GM12878 (cell line): ENCODE measurements around the gene VPS52. TPM values are rescaled to one million over a fixed set of nuclear protein-coding genes. Genes with fewer than 3 reads are reported as not detected.

ENCODE experiments used
- ATAC-seq: fragments of 200-7000 bp; cut with Tn5 transposase; 3 replicates; pipeline ENCODE4 v1.9.1; 2020; ENCODE audit warnings: mild to moderate bottlenecking, moderate library complexity
- BruUV-seq: library from RNA; stranded (reverse); fragments of 400-500 nt; replicated peaks from 2 replicates; lab custom pipeline; 2021; lab: Mats Ljungman, UMichigan
- CTCF ChIA-PET: fragments of 300-600 bp; sonication (Branson Sonifier 250); formaldehyde crosslinking; extraction: SDS; loops from one replicate; lab custom pipeline; 2021; ENCODE audit warnings: inconsistent platforms; lab: Yijun Ruan, JAX
- POLR2A ChIA-PET: fragments of 350-600 bp; formaldehyde crosslinking; extraction: SDS; loops from one replicate; lab custom pipeline; 2021; ENCODE audit warnings: inconsistent platforms; lab: Charles Lee
- RAD21 ChIA-PET: fragments of 300-600 bp; sonication (Branson Sonifier 250); formaldehyde crosslinking; loops from one replicate; lab custom pipeline; 2023; ENCODE audit warnings: antibody characterized with exemption; ENCODE audit not compliant: unreplicated experiment; lab: Charles Lee
- SMC1A ChIA-PET: fragments of 300-600 bp; sonication (Branson Sonifier 250); formaldehyde crosslinking; loops from one replicate; lab custom pipeline; 2023; ENCODE audit not compliant: unreplicated experiment, uncharacterized antibody; lab: Charles Lee
- DNase-seq: peaks from one replicate; pipeline ENCODE4 v3.0.0-alpha.2; 2011; ENCODE audit warnings: low read depth, low spot score
- FAIRE-seq: peaks from 3 replicates; lab custom pipeline; 2011; peaks lifted over from hg19 to GRCh38; lab: Jason Lieb, UNC
- H2AFZ ChIP-seq: 2 replicates; pipeline ENCODE4 v1.6.0; 2011; ENCODE audit warnings: low read depth, low read length, control low read depth; ENCODE audit not compliant: control insufficient read depth
- H3K27ac ChIP-seq: 2 replicates; pipeline ENCODE4 v1.5.1; 2011; ENCODE audit warnings: control low read depth; ENCODE audit not compliant: control insufficient read depth, insufficient read depth
- H3K27me3 ChIP-seq, 2 experiments: replicated peaks in 1 of 2; 2 replicates each; pipeline versions ENCODE4 v1.6.0 to v1.6.1; 2011; ENCODE audit warnings: low read length in 1 of 2; ENCODE audit not compliant: control insufficient read depth in 2 of 2, insufficient read depth in 2 of 2
- H3K36me3 ChIP-seq, 2 experiments: 2 replicates each; pipeline ENCODE4 v1.5.1; 2011; ENCODE audit warnings: low read length in 1 of 2; ENCODE audit not compliant: control insufficient read depth in 2 of 2, insufficient read depth in 2 of 2
- H3K4me1 ChIP-seq: 2 replicates; pipeline ENCODE4 v1.6.1; 2011; ENCODE audit warnings: mild to moderate bottlenecking, low read length, moderate library complexity, mixed read lengths; ENCODE audit not compliant: control insufficient read depth, insufficient read depth
- H3K4me2 ChIP-seq: 2 replicates; pipeline ENCODE4 v1.6.0; 2011; ENCODE audit warnings: control low read depth; ENCODE audit not compliant: control insufficient read depth, insufficient read depth
- H3K4me3 ChIP-seq: fragments of 200-600 bp; sonication (generic); 2 replicates; pipeline ENCODE4 v1.5.1; 2016
- H3K79me2 ChIP-seq: 2 replicates; pipeline ENCODE4 v1.6.0; 2011; ENCODE audit warnings: low read length; ENCODE audit not compliant: control insufficient read depth, insufficient read depth
- H3K9ac ChIP-seq: 2 replicates; pipeline ENCODE4 v1.8.0; 2011; ENCODE audit warnings: low read length, control low read depth, mixed read lengths; ENCODE audit not compliant: control insufficient read depth, insufficient read depth
- H3K9me3 ChIP-seq: replicated peaks from 3 replicates; pipeline ENCODE4 v1.5.1; 2011; ENCODE audit warnings: mild to moderate bottlenecking, low read length; ENCODE audit not compliant: control insufficient read depth, insufficient read depth
- H4K20me1 ChIP-seq: 2 replicates; pipeline ENCODE4 v1.6.0; 2011; ENCODE audit not compliant: control insufficient read depth, insufficient read depth
- BMI1 ChIP-seq: fragments of 450-650 bp; IDR thresholded peaks from 2 replicates; pipeline ENCODE4 v1.6.1; 2016; ENCODE audit warnings: mild to moderate bottlenecking, moderate library complexity, borderline replicate concordance
- CBFB ChIP-seq: IDR thresholded peaks from 2 replicates; pipeline ENCODE4 v1.6.1; 2016; ENCODE audit warnings: antibody characterized with exemption, low read depth
- CHD1 ChIP-seq: IDR thresholded peaks from 2 replicates; pipeline ENCODE4 v1.6.1; 2012; ENCODE audit warnings: low read depth, low read length, improper control_type of control experiment
- CHD4 ChIP-seq: fragments of 200-600 bp; sonication (generic); IDR thresholded peaks from 2 replicates; pipeline ENCODE4 v1.6.1; 2016; ENCODE audit warnings: mild to moderate bottlenecking
- CTCF ChIP-seq, 3 experiments: IDR thresholded peaks in 2 of 3; conservative IDR thresholded peaks in 1 of 3; 2 replicates each; pipeline ENCODE4 v1.5.1; 2011; ENCODE audit warnings: low read depth in 3 of 3, low read length in 3 of 3, mild to moderate bottlenecking in 3 of 3, control low read depth in 2 of 3, moderate library complexity in 2 of 3, inconsistent platforms in 1 of 3, mixed read lengths in 1 of 3; ENCODE audit not compliant: control insufficient read depth in 2 of 3, insufficient read depth in 1 of 3; ENCODE audit errors: extremely low read depth in 1 of 3
- DPF2 ChIP-seq: fragments of 450-650 bp; IDR thresholded peaks from 2 replicates; pipeline ENCODE4 v1.6.1; 2017; ENCODE audit warnings: mild to moderate bottlenecking
- E2F8 ChIP-seq: fragments of 450-650 bp; IDR thresholded peaks from 2 replicates; pipeline ENCODE4 v1.6.1; 2018; ENCODE audit warnings: mild to moderate bottlenecking, low read depth, moderate library complexity; ENCODE audit not compliant: partially characterized antibody
- EGR1 ChIP-seq, 2 experiments: IDR thresholded peaks; 1 replicate in 1 of 2; 2 replicates in 1 of 2; pipeline ENCODE4 v1.6.1; 2011 to 2012; ENCODE audit warnings: low read depth in 2 of 2, low read length in 2 of 2, borderline replicate concordance in 1 of 2, mild to moderate bottlenecking in 1 of 2, moderate library complexity in 1 of 2
- HDAC6 ChIP-seq: fragments of 200-600 bp; sonication (generic); IDR thresholded peaks from one replicate; pipeline ENCODE4 v1.8.0; 2017; ENCODE audit warnings: antibody characterized with exemption; ENCODE audit not compliant: unreplicated experiment
- HDGF ChIP-seq: fragments of 450-650 bp; IDR thresholded peaks from 2 replicates; pipeline ENCODE4 v1.6.1; 2016; ENCODE audit warnings: antibody characterized with exemption
- IKZF1 ChIP-seq: fragments of 450-650 bp; conservative IDR thresholded peaks from 2 replicates; pipeline ENCODE4 v1.6.1; 2017; ENCODE audit warnings: antibody characterized with exemption, mild to moderate bottlenecking
- MYB ChIP-seq: fragments of 150-350 bp; IDR thresholded peaks from 2 replicates; pipeline ENCODE4 v1.6.1; 2014; ENCODE audit warnings: mild to moderate bottlenecking, low read depth, low read length, borderline replicate concordance
- NR2F1 ChIP-seq: fragments of 450-650 bp; conservative IDR thresholded peaks from 2 replicates; pipeline ENCODE4 v1.6.1; 2017; ENCODE audit warnings: mild to moderate bottlenecking
- PAX8 ChIP-seq: fragments of 450-650 bp; IDR thresholded peaks from 2 replicates; pipeline ENCODE4 v1.6.1; 2017; ENCODE audit warnings: mild to moderate bottlenecking, moderate library complexity
- POLR2A ChIP-seq: IDR thresholded peaks from 2 replicates; pipeline ENCODE4 v1.6.1; 2011; ENCODE audit warnings: low read depth, mild to moderate bottlenecking, low read length
- POLR2AphosphoS2 ChIP-seq: IDR thresholded peaks from 2 replicates; pipeline ENCODE4 v1.6.1; 2011; ENCODE audit warnings: low read depth, mild to moderate bottlenecking, low read length, improper control_type of control experiment, moderate library complexity
- RFX5 ChIP-seq: IDR thresholded peaks from 2 replicates; pipeline ENCODE4 v1.6.1; 2011; ENCODE audit warnings: low read depth, low read length, improper control_type of control experiment
- TARDBP ChIP-seq: IDR thresholded peaks from 2 replicates; pipeline ENCODE4 v1.6.1; 2016; ENCODE audit warnings: borderline replicate concordance
- ZNF24 ChIP-seq: fragments of 450-650 bp; IDR thresholded peaks from 2 replicates; pipeline ENCODE4 v1.6.1; 2017; ENCODE audit warnings: antibody characterized with exemption, mild to moderate bottlenecking
- WGBS: methylation state at CpG from one replicate; pipeline ENCODE4 v1.1.6; 2016; ENCODE audit warnings: low lambda C conversion rate; ENCODE audit not compliant: insufficient replicate concordance, insufficient coverage; ENCODE audit errors: missing lambda C conversion rate; 5-methylcytosine and 5-hydroxymethylcytosine counted together
- in situ Hi-C: fragments of 300-500 bp; cut with MboI; formaldehyde crosslinking; loops from 9 replicates; pipeline ENCODE4 v1.14.3; 2018; ENCODE audit warnings: mixed read lengths
- intact Hi-C: fragments of 100-400 bp; cut with micrococcal nuclease; formaldehyde crosslinking; loops from one replicate; pipeline ENCODE4 v1.14.2; 2022; ENCODE audit not compliant: unreplicated experiment
- polyA plus RNA-seq, 11 experiments: library from polyadenylated mRNA; depleted of rRNA in 4 of 11; unstranded in 6 of 11; stranded (reverse) in 5 of 11; fragments of >200 nt; fragmentation: Nextera tagmentation in 4 of 11; fragmentation: Illumina TruSeq in 1 of 11; extraction: Ambion mirVana in 4 of 11; extraction: Trizol in 1 of 11; gene quantifications; 1 replicate in 1 of 11; 2 replicates in 10 of 11; pipeline versions ENCODE4 v1.2.1 to v1.2.3, GENCODE V29; 2011 to 2016; ENCODE audit warnings: inconsistent platforms in 2 of 11, missing spikeins in 2 of 11, low read depth in 1 of 11
- total RNA-seq, 4 experiments: library from RNA; depleted of rRNA in 3 of 4; stranded (reverse); fragments of >200 nt in 3 of 4; fragmentation: Illumina TruSeq in 1 of 4; extraction: Trizol in 1 of 4; gene quantifications; 2 replicates each; pipeline versions ENCODE4 v1.2.1 to v1.2.3, GENCODE V29; 2013 to 2021

The VPS52 gene
- total and polyA plus RNA-seq, 10 of the 15 experiments (the other 5 are each of a cell fraction or from before 2014, with no cell fraction given): 11.3 to 52.7 (median 36.7) TPM

GRCh38 chr6:33201935-33202334 lies 69.7 kb downstream of the VPS52 start (continued):
- TF ChIP-seq DPF2: no peak
- no peak for TF ChIP-seq HDGF
- TF ChIP-seq CBFB: no peak
- no peak for TF ChIP-seq RFX5
- TF ChIP-seq TARDBP: no peak
- no peak for TF ChIP-seq EGR1 (IDR thresholded peaks at IDR 0.05; ENCODE audit: borderline replicate concordance in 1 of 2, low read depth in 2 of 2, low read length in 2 of 2)
- TF ChIP-seq E2F8: no peak
- TF ChIP-seq CHD1: no peak

GRCh38 chr6:33201147-33201545 lies 70.5 kb downstream of the VPS52 start:
- H3K9me3 ChIP-seq: no peaks in the 10 kb centered on the region
- ATAC-seq (no peak), DNase-seq (no peak)
- H3K27ac ChIP-seq: peak overlapping the region; percentile 99
- intact Hi-C loops: loop anchor here (10.0 kb wide), 1 partner anchor 374 kb away; no protein-coding TSS in a partner anchor
- CTCF ChIA-PET: no interaction called here
- peaks cover 39% of the 10 kb centered on the region for H3K4me1 ChIP-seq
- H3K4me3 ChIP-seq: peak overlapping the region; percentile 95
- TSS peak; percentile 91 for BruUV-seq
- TF ChIP-seq RFX5: no peak
- TF ChIP-seq HDAC6: no peak
- no peak for TF ChIP-seq ZNF24
- TF ChIP-seq MYB: no peak
- TF ChIP-seq NR2F1: peak; percentile 44; the same call in 1 of the 2 replicates
- TF ChIP-seq CBFB: no peak
- TF ChIP-seq BMI1: no peak
- no peak for TF ChIP-seq CHD4
- no peak for TF ChIP-seq IKZF1
- no peak for TF ChIP-seq POLR2A
- no peak for TF ChIP-seq POLR2AphosphoS2
- 0 out of 6 replicates have a peak, but pooled peaks of 1 of the 3 experiments have one; percentile 1 for TF ChIP-seq CTCF (IDR thresholded peaks at IDR 0.05 in 2 of 3, conservative IDR thresholded peaks at IDR 0.05 in 1 of 3; ENCODE audit: control insufficient read depth in 2 of 3, extremely low read depth in 1 of 3, insufficient read depth in 1 of 3, low read depth in 3 of 3, low read length in 3 of 3)
- TF ChIP-seq PAX8: no peak
- TF ChIP-seq, all 136 proteins: peak for 2
- H3K4me2 ChIP-seq: peak overlapping the region; percentile 100
- peaks cover 33% of the 10 kb centered on the region for H3K79me2 ChIP-seq
- 7% methylated on average over 14 of the region's 14 CpGs for WGBS
- H4K20me1 ChIP-seq: no peaks in the 10 kb centered on the region
- POLR2A ChIA-PET: no interaction called here
- FAIRE-seq: no peak
- in situ Hi-C loops: no loop called here
- no peaks in the 10 kb centered on the region for H3K27me3 ChIP-seq
- peaks cover 10 to 25% of the 10 kb centered on the region in 2 experiments for H3K36me3 ChIP-seq
- peak overlapping the region; percentile 97 for H2AFZ ChIP-seq
- peak overlapping the region; percentile 99 for H3K9ac ChIP-seq
- SMC1A ChIA-PET: no interaction called here
- RAD21 ChIA-PET: no interaction called here
